Fibroblast of villous mesenchyme (primary cell): ENCODE data around the gene PCBP1. TPM values are rescaled to one million over a fixed set of nuclear protein-coding genes. Genes with fewer than 3 reads are reported as not detected.

ENCODE experiments used
- DNase-seq: peaks from one replicate; pipeline ENCODE4 v3.0.0-alpha.2; 2010; ENCODE audit warnings: low read depth
- H3K4me3 ChIP-seq: 2 replicates; pipeline ENCODE4 v1.5.1; 2011; ENCODE audit warnings: low read depth, mild to moderate bottlenecking, low read length
- total RNA-seq: library from RNA; depleted of rRNA; stranded (reverse); fragments of >200 nt; gene quantifications from 2 replicates; pipeline ENCODE4 v1.2.3, GENCODE V29; 2012
- TF ChIP-seq, protein P1 (sequence below): IDR thresholded peaks from 2 replicates; pipeline ENCODE4 v1.5.1; 2012; ENCODE audit warnings: low read depth, mild to moderate bottlenecking, low read length; ENCODE audit not compliant: insufficient read depth

The PCBP1 gene
- total RNA-seq, 1 donor: 45.3 TPM

DNA sequence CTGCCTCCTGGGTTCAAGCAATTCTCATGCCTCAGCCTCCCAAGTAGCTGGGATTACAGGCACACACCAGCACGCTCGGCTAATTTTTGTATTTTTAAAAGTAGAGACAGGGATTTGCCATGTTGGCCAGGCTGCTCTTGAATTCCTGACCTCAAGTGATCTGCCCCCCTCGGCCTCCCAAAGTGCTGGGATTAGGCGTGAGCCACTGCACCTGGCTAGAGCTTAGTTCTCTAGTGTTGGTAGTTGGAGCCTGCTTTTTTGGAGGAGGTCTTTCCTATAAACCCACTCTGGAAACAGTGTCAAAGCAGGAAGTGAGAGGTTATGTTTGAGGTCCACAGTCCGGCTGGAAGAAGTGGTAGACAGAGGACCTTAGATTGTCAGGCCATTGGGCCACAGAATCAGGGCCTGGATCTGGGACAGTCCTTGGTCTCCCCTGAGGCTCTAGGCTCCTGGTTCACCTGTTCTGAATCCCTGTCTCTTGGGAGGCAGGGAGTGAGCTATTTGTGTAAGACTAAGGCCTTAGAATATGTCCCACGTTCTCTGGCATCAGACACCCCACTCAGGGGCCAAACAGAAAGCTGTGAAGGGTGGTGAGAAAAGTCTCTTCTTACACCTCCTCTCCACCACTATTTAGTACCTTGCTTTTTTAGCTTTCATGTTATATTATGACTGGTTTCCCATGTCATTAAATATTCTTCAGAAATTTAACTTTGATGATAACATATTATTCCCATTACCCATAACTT is 34.5 kb downstream of the PCBP1 start:
- TF ChIP-seq, protein P1, sequence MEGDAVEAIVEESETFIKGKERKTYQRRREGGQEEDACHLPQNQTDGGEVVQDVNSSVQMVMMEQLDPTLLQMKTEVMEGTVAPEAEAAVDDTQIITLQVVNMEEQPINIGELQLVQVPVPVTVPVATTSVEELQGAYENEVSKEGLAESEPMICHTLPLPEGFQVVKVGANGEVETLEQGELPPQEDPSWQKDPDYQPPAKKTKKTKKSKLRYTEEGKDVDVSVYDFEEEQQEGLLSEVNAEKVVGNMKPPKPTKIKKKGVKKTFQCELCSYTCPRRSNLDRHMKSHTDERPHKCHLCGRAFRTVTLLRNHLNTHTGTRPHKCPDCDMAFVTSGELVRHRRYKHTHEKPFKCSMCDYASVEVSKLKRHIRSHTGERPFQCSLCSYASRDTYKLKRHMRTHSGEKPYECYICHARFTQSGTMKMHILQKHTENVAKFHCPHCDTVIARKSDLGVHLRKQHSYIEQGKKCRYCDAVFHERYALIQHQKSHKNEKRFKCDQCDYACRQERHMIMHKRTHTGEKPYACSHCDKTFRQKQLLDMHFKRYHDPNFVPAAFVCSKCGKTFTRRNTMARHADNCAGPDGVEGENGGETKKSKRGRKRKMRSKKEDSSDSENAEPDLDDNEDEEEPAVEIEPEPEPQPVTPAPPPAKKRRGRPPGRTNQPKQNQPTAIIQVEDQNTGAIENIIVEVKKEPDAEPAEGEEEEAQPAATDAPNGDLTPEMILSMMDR: no peak

DNA sequence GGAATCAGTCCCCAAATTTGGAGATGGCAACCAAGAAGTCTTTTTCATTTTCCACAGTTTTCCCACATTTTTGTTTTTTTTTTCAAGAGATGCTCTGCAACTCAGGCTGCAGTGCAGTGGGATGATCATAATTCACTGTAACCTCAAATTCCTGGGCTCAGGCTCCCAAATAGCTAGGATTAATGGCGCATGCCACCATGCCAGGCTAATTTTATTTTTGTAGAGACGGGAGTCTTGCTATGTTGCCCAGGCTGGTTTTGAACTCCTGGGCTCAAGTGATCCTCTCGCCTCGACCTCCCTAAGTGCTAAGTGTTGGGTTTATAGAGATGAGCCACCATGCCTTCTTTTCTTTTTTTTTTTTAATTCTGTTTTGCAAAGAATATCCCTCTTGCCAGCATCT is 35.2 kb downstream of the PCBP1 start:
- TF ChIP-seq, protein P1: no peak
- H3K4me3 ChIP-seq: no peak overlapping the region
- DNase-seq: no peak

More for the DNA sequence above, 34.5 kb downstream of the PCBP1 start:
- H3K4me3 ChIP-seq: no peak overlapping the region
- DNase-seq: no peak

DNA sequence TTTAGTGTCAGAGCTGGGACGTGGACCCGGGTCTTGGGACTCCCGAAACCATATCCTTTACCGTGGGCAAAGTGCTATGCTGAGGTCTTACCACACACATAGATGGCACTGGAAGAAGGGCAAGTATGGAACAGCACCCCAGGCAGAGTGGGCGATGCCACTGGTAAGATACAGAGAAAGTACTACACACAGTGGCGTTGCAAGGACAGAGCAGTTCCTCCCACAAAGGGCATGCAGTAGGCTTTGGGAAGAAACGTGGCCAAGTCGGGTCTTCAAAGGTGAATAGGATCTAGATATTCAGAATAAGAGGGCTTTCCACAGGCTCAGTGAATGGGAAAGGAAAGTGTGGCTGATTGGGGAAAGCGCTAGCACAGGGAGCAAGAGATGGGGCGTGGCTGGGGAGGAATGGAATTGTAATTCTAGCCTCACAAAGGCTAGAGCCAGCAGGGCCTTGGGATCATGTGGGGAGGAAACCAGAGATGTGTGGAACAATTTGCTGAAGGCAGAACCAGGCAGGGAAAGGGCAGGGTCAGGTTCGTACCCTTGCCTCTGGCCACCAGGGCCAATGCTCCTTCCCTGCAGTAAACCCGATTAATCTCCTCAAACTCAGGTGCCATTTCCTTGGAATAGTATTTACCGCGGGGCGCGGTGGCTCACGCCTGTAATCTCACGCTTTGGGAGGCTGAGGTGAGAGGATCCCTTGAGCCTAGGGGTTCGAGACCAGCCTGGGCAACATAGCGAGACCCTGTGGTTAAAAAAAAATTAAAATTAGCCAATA is 36.0 kb downstream of the PCBP1 start:
- peak; percentile 77 for DNase-seq
- TF ChIP-seq, protein P1: no peak
- no peak overlapping the region for H3K4me3 ChIP-seq

DNA sequence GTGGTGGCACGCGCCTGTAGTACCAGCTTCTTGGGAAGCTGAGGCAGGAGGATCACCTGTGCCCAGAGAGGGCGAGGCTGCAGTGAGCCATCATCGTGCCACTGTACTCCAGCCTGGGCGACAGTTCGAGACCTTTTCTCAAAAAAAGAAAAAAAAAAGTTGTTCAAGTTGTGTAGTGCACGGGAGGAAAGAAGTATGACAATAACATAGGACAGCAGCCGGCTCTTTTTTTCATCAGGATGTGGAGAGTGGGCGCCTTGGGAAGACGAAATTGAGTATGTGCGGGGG is 36.5 kb downstream of the PCBP1 start:
- TF ChIP-seq, protein P1: no peak
- H3K4me3 ChIP-seq: peak overlapping the region; percentile 53
- DNase-seq: no peak

DNA sequence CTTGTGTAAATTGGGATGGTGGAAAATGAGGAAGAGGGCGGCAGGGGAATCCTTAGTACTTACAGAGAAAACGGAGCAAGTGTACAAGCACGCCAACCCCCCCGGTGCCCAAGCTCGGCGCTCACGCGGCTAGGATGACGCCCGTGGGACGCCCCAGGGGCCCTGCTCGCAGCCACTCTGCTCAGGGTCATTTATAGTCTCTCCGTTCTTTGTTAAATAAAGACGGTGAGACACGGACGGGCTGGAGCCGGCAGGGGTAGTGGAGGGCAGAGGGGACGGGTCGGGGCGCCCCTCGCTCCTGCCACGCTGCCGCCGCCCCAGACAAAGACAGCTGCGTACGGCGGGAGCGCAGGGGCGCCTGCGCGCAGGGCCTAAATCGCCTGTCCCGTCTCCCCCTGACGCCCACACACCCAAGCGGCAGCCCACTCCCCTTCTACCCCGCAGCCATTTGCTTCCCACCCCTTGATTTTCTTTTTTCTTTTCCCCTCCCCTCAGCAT is 37.8 kb downstream of the PCBP1 start:
- TF ChIP-seq, protein P1: no peak
- peak; percentile 70 for DNase-seq
- peak overlapping the region; percentile 52 for H3K4me3 ChIP-seq

DNA sequence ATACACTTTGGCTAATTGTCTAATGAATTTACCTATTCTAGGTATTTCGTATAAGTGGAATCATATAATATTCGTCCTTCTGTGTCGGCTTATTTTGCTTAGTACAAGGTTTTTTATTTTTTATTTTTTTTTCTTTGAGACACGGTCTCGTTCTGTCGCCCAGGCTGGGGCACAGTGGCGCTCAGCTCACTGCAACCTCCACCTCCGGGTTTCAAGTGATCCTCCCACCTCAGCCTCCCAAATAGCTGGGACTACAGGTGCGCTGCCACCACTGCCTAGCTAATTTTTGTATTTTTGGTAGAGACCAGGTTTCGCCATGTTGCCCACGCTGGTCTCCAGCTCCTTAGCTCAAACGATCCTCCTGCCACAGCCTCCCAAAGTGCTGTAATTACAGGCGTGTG is 38.2 kb downstream of the PCBP1 start:
- peak overlapping the region; percentile 52 for H3K4me3 ChIP-seq
- no peak for DNase-seq
- TF ChIP-seq, protein P1: no peak

DNA sequence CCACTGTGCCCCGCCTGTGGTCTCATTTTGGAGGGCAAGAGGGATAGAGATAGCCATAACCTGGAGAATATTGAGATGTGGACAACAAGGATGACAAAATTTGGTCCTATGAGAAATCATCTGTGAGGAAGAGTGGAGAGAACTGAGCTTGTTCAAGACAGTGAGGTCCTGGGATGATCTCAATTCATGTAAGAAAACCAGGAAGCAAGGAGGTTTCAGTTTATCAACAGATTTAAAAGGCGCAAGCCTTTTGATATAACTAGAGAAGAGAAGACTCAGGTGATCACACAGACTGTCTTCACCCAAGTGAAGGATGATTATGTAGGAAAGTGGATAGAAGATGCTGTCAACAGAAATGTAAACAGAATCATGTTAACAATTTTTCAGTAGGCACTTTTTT is 39.1 kb downstream of the PCBP1 start:
- no peak for DNase-seq
- no peak overlapping the region for H3K4me3 ChIP-seq
- TF ChIP-seq, protein P1: no peak
